HG03571 (cell line): Measurements from ENCODE around the gene MC1R.
"Not testable (repeated sequence)": the region's sequence is repeated elsewhere in the genome, so short reads cannot be mapped to it uniquely, and the experiment has no call there.

ENCODE experiments used
- ATAC-seq: cut with Tn5 transposase; IDR thresholded peaks from one replicate; pipeline ENCODE4 v1.9.1; 2021; ENCODE audit not compliant: unreplicated experiment

The MC1R gene

GRCh38 chr16:89957216-89957785 lies 38.6 kb downstream of the MC1R start:
- no peak for ATAC-seq

DNA sequence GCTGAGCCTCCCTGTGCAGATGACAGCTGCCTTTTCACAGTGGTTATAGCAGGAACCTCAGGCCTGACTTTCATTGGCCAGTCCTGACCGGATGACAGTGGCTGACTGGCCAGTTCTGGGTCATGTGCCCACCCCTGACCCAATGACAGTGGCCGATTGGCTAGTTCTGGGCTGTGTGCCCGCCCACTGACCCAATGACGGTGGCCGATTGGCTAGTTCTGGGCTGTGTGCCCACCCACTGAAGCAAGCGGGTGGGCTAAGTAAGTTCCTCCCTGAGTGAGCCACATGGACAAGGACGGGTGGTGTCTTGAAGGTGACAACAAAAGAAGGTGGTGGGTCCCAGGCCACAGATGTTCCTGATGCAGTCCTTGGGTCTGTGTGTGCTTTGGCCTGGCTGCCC lies 39.4 kb downstream of the MC1R start:
- no peak for ATAC-seq

- no peak for ATAC-seq
Observed at GRCh38 chr16:89958596-89958995, 39.9 kb downstream of the MC1R start.

DNA sequence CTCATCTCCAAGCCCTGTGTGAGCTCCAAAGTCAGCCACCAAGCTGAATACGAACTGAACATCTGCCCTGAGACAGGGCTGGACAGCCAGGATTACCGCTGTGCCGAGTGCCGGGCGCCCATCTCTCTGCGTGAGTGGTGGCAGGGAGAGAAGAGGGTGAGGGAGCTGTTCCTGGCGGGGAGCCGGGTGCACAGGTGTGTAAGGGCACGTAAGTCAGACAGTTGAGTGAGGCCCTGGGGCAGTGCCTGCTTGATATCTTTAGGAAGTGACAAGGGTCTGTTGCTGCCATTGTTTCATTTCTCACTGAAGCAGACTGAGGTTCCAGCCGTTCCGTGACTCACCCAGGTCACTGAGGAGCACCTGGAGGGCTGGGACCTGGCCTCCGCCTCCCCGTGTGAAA lies 42.3 kb downstream of the MC1R start:
- ATAC-seq, result no peak

DNA sequence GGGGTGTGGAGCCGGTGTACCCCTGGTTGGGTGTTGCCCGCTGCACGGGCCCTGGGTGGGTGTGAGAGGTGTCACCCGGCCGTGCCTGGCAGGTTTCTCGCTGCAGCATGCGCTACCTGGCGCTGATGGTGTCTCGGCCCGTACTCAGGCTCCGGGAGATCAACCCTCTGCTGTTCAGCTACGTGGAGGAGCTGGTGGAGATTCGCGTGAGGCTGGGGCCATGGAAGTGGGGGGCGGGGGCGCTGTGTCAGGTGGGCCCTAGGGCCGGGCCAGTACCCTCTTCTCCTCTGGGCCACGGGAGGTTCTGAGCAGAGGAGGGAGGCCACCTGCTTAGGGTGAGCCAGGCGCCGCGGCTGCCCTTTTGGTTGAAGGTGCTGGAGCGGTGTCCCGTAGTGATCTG lies 43.3 kb downstream of the MC1R start:
- ATAC-seq, result no peak

- ATAC-seq, result no peak
Observed at GRCh38 chr16:89962754-89963498, 44.3 kb downstream of the MC1R start.

DNA sequence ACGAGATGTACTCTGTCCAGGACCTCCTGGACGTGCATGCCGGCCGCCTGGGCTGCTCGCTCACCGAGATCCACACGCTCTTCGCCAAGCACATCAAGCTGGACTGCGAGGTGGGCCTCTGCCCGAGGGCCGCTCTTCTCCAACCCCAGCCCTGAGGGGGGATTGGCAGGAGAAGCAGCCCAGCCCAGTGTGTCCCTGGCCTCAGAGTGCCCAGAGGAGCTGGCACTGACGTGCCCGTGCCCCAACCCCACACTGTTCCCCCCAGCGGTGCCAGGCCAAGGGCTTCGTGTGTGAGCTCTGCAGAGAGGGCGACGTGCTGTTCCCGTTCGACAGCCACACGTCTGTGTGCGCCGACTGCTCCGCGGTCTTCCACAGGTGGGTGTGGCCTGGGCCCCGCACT lies 45.5 kb downstream of the MC1R start:
- no peak for ATAC-seq

DNA sequence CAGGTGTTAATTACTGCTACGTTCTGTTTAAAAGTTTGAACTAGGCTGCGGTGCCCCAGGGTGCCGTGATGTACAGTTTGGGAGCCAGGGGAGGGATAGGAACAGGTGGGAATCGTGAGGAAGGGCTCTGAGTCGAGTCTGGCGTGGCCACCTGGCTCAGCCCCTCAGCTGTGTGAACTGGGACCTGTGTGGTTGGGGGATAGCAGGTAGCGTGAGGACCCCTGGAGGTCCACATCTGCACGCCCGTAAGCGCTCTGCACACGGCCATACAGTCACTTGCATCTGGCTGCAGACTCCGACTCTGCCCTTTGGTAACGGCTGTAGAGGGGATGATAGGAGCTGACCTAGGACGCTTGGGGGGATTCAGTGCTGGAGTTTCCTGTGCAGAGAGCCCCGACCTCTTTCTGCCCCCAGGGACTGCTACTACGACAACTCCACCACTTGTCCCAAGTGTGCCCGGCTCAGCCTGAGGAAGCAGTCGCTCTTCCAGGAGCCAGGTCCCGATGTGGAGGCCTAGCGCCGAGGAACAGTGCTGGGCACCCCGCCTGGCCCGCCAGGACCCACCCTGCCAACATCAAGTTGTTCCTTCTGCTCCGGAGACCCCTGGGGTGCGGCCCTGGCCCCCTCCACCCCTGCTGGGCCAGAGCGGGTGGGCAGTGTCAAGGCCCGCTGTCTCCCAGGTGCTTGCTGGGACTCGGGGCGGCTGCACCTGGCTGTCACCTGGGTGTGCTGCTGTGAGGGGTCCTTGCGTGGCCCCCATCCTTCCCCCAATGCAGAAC lies 47.0 kb downstream of the MC1R start:
- ATAC-seq, result no peak

DNA sequence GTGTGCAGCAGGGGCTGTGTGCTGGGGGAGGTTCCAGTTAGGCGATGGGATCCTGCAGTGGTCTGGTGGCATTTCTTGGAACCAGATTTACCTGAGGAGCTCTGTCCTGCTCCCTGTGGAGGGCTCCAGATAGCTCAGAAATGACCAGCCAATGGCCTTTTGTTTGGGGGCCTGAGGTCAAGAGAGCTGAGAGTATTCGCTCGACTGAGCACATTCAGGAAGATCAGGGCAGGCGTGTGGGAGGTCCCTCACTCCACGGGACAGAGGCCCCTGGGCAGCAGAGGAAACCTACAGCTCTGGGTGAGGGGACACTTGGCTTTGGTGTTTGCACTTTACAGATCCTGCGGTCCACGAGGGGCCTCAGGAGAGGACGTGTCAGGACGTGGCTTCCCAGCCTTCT lies 48.1 kb downstream of the MC1R start:
- ATAC-seq, result no peak

DNA sequence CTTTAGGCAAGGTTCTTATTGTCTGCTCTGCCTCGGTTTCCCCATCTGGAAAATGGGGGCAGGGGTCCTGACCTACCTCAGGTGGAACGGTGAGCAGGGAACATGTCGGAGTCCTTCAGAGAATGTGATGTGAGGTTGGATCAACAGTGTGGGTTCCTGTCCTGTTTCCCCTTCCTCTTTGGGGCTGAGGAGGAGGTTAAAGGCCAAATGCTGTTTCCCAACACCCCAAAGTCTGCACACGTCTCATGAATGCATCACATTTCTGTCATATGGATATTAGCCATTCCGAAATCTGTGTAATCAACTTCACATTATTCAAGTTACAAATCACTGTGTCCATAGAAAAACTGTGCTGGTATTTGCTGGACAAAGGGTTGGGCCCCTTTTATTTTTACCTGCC lies 48.8 kb downstream of the MC1R start:
- not testable (repeated sequence) for ATAC-seq

GRCh38 chr16:89968074-89968473 lies 49.4 kb downstream of the MC1R start:
- ATAC-seq, result not testable (repeated sequence)

GRCh38 chr16:89969741-89970410 lies 51.2 kb downstream of the MC1R start:
- no peak for ATAC-seq
